A549 treated with AZD2906 at 1 μM for 4 hours (cell line): Measurements from ENCODE around the gene UNC50. TPM values are rescaled to one million over a fixed set of nuclear protein-coding genes. Genes with fewer than 3 reads are reported as not detected.

Experiments
- total RNA-seq: library from RNA; stranded (reverse); fragments of 200-300 nt; extraction: Qiagen RNA extraction; gene quantifications from 5 replicates; pipeline ENCODE4 v1.2.3, GENCODE V29; 2022

The UNC50 gene
- 40.5 to 45.0 TPM (median 43.8 TPM) in 5 replicates for total RNA-seq

GRCh38 chr2:98608116-98608961 is at the start of gene UNC50, which contains the start of gene COA5:
Gene UNC50, plus strand, starts transcription at chr2:98608589. Its CDS starts 1,171 bp downstream, at chr2:98609760.
Gene COA5, minus strand, starts transcription at chr2:98608512. Its CDS starts 107 bp downstream, at chr2:98608405.

Other genes starting within 250 kb of the UNC50 start
- gene INPP4A, start 163.7 kb upstream of the UNC50 start, total RNA-seq: 6.6 to 9.5 TPM (median 8.3 TPM) in 5 replicates
- gene COA5, start 77 bp upstream of the UNC50 start, total RNA-seq: 16.6 to 23.7 TPM (median 23.0 TPM) in 5 replicates
- 1.9 to 3.0 TPM (median 2.6 TPM) in 5 replicates for gene MGAT4A, start 122.5 kb downstream of the UNC50 start, total RNA-seq